IMR-90 (cell line): Measurements from ENCODE around the gene CSRNP3. TPM values are rescaled to one million over a fixed set of nuclear protein-coding genes. Genes with fewer than 3 reads are reported as not detected.

Experiments used
- ATAC-seq: fragments of 200-7000 bp; cut with Tn5 transposase; 2 replicates; pipeline ENCODE4 v1.9.1; 2020; ENCODE audit warnings: low read depth, mild to moderate bottlenecking, moderate library complexity
- BruUV-seq: library from RNA; stranded (reverse); fragments of 400-500 nt; replicated peaks from 2 replicates; lab custom pipeline; 2021; lab: Mats Ljungman, UMichigan
- CTCF ChIA-PET: fragments of 300-600 bp; formaldehyde crosslinking; extraction: SDS; loops from one replicate; lab custom pipeline; 2021; ENCODE audit warnings: antibody characterized with exemption; lab: Yijun Ruan, JAX
- POLR2A ChIA-PET: fragments of 300-600 bp; sonication (Branson Sonifier 250); formaldehyde crosslinking; loops from one replicate; lab custom pipeline; 2022; ENCODE audit warnings: antibody characterized with exemption; ENCODE audit not compliant: unreplicated experiment; lab: Charles Lee
- DNase-seq: peaks from one replicate; pipeline ENCODE4 v3.0.0; 2013
- H2AFZ ChIP-seq: replicated peaks from 2 replicates; pipeline ENCODE3; 2013; ENCODE audit warnings: low read length, mild to moderate bottlenecking; ENCODE audit not compliant: poor library complexity
- H2AK5ac ChIP-seq: 2 replicates; pipeline ENCODE4 v1.6.1; 2013; ENCODE audit warnings: low read depth, low read length, inconsistent platforms
- H2AK9ac ChIP-seq: replicated peaks from 2 replicates; pipeline ENCODE3; 2013; ENCODE audit warnings: mild to moderate bottlenecking, low read depth, low read length, moderate library complexity; ENCODE audit not compliant: poor library complexity
- H2BK120ac ChIP-seq: 2 replicates; pipeline ENCODE4 v1.6.1; 2013; ENCODE audit warnings: low read depth, low read length, inconsistent platforms
- H2BK15ac ChIP-seq: 3 replicates; pipeline ENCODE4 v1.6.1; 2013; ENCODE audit warnings: low read depth, low read length, inconsistent platforms
- H2BK20ac ChIP-seq: 2 replicates; pipeline ENCODE4 v1.6.1; 2013; ENCODE audit warnings: low read depth, mild to moderate bottlenecking, inconsistent platforms, low read length, moderate library complexity
- H2BK5ac ChIP-seq: 2 replicates; pipeline ENCODE4 v1.6.1; 2013; ENCODE audit warnings: mild to moderate bottlenecking, low read depth, low read length, inconsistent platforms; ENCODE audit not compliant: poor library complexity, severe bottlenecking
- H3K14ac ChIP-seq: replicated peaks from 2 replicates; pipeline ENCODE4 v1.6.1; 2013; ENCODE audit warnings: low read depth, low read length, inconsistent platforms
- H3K18ac ChIP-seq: 2 replicates; pipeline ENCODE4 v1.6.1; 2013; ENCODE audit warnings: low read depth, low read length, control low read depth
- H3K23ac ChIP-seq: 2 replicates; pipeline ENCODE4 v1.6.1; 2013; ENCODE audit warnings: low read depth, low read length, inconsistent platforms
- H3K27ac ChIP-seq: 2 replicates; pipeline ENCODE4 v1.5.1; 2013; ENCODE audit warnings: mild to moderate bottlenecking, control low read depth, low read length; ENCODE audit not compliant: insufficient read depth
- H3K27me3 ChIP-seq: 2 replicates; pipeline ENCODE4 v1.6.1; 2013; ENCODE audit warnings: low read length; ENCODE audit not compliant: control insufficient read depth, insufficient read depth
- H3K36me3 ChIP-seq: 2 replicates; pipeline ENCODE4 v1.6.1; 2013; ENCODE audit warnings: low read length, mixed read lengths; ENCODE audit not compliant: control insufficient read depth, insufficient read depth
- H3K4ac ChIP-seq: 2 replicates; pipeline ENCODE4 v1.6.1; 2013; ENCODE audit warnings: low read depth, low read length, inconsistent platforms
- H3K4me1 ChIP-seq: 2 replicates; pipeline ENCODE4 v1.6.1; 2013; ENCODE audit warnings: low read length, mixed read lengths; ENCODE audit not compliant: control insufficient read depth, insufficient read depth
- H3K4me2 ChIP-seq: 2 replicates; pipeline ENCODE4 v1.6.1; 2013; ENCODE audit warnings: low read depth, mild to moderate bottlenecking, control low read depth, low read length, moderate library complexity
- H3K4me3 ChIP-seq: 2 replicates; pipeline ENCODE4 v1.5.1; 2013; ENCODE audit warnings: low read depth, mild to moderate bottlenecking, control low read depth, low read length, moderate library complexity; ENCODE audit not compliant: insufficient read depth
- H3K56ac ChIP-seq: 2 replicates; pipeline ENCODE4 v1.6.1; 2013; ENCODE audit warnings: low read length, inconsistent platforms; ENCODE audit not compliant: insufficient read depth; ENCODE audit errors: extremely low read depth
- H3K79me1 ChIP-seq, 2 experiments: 2 replicates each; pipeline ENCODE4 v1.6.1; 2013; ENCODE audit warnings: low read length in 2 of 2, inconsistent platforms in 1 of 2, low read depth in 1 of 2
- H3K9ac ChIP-seq: 2 replicates; pipeline ENCODE4 v1.6.1; 2013; ENCODE audit warnings: low read depth, low read length, control low read depth
- H3K9me1 ChIP-seq: 2 replicates; pipeline ENCODE4 v1.6.1; 2013; ENCODE audit warnings: low read length, inconsistent platforms; ENCODE audit not compliant: insufficient read depth
- H3K9me3 ChIP-seq: 2 replicates; pipeline ENCODE4 v1.6.1; 2013; ENCODE audit warnings: low read length; ENCODE audit not compliant: control insufficient read depth, insufficient read depth
- H4K20me1 ChIP-seq: 2 replicates; pipeline ENCODE4 v1.6.1; 2013; ENCODE audit warnings: low read length, inconsistent platforms; ENCODE audit not compliant: insufficient read depth
- H4K5ac ChIP-seq: 2 replicates; pipeline ENCODE4 v1.6.1; 2013; ENCODE audit warnings: mild to moderate bottlenecking, low read depth, low read length, control low read depth
- H4K8ac ChIP-seq, 2 experiments: 2 replicates each; pipeline ENCODE4 v1.6.1; 2013; ENCODE audit warnings: low read depth in 2 of 2, low read length in 2 of 2, control low read depth in 1 of 2, inconsistent platforms in 1 of 2
- H4K91ac ChIP-seq: 2 replicates; pipeline ENCODE4 v1.6.1; 2013; ENCODE audit warnings: low read depth, low read length, inconsistent platforms; ENCODE audit not compliant: insufficient read depth
- BHLHE40 ChIP-seq: fragments of 150-350 bp; IDR thresholded peaks from 2 replicates; pipeline ENCODE4 v1.6.1; 2016; ENCODE audit warnings: mild to moderate bottlenecking, low read depth, low read length
- CHD1 ChIP-seq: IDR thresholded peaks from 2 replicates; pipeline ENCODE4 v1.6.1; 2012; ENCODE audit warnings: low read depth, low read length, improper control_type of control experiment
- CTCF ChIP-seq: conservative IDR thresholded peaks from 2 replicates; pipeline ENCODE4 v1.5.1; 2012; ENCODE audit warnings: mild to moderate bottlenecking, low read depth, low read length, improper control_type of control experiment
- ELK1 ChIP-seq: fragments of 150-350 bp; IDR thresholded peaks from 2 replicates; pipeline ENCODE4 v1.6.1; 2016; ENCODE audit warnings: low read depth, mild to moderate bottlenecking, low read length, moderate library complexity, borderline replicate concordance
- FOS ChIP-seq: fragments of 150-350 bp; IDR thresholded peaks from 2 replicates; pipeline ENCODE4 v1.6.1; 2016; ENCODE audit warnings: low read depth, low read length
- MAZ ChIP-seq: IDR thresholded peaks from 2 replicates; pipeline ENCODE4 v1.6.1; 2012; ENCODE audit warnings: low read depth, mild to moderate bottlenecking, low read length, improper control_type of control experiment, moderate library complexity, borderline replicate concordance
- MXI1 ChIP-seq: IDR thresholded peaks from 2 replicates; pipeline ENCODE4 v1.6.1; 2012; ENCODE audit warnings: low read depth, mild to moderate bottlenecking, low read length, moderate library complexity, borderline replicate concordance
- NFE2L2 ChIP-seq: fragments of 150-350 bp; IDR thresholded peaks from 2 replicates; pipeline ENCODE4 v1.6.1; 2016; ENCODE audit warnings: low read depth, mild to moderate bottlenecking, low read length
- POLR2A ChIP-seq: IDR thresholded peaks from 2 replicates; pipeline ENCODE4 v1.6.1; 2012; ENCODE audit warnings: mild to moderate bottlenecking, low read depth, low read length
- RAD21 ChIP-seq: IDR thresholded peaks from 2 replicates; pipeline ENCODE4 v1.6.1; 2012; ENCODE audit warnings: low read length, improper control_type of control experiment
- RFX5 ChIP-seq: IDR thresholded peaks from 2 replicates; pipeline ENCODE4 v1.8.0; 2012; ENCODE audit warnings: low read depth, mild to moderate bottlenecking, low read length, moderate library complexity
- SMC3 ChIP-seq: fragments of 150-350 bp; IDR thresholded peaks from 2 replicates; pipeline ENCODE4 v1.6.1; 2016; ENCODE audit warnings: low read depth, mild to moderate bottlenecking, antibody characterized with exemption, low read length, moderate library complexity
- USF2 ChIP-seq: fragments of 150-350 bp; IDR thresholded peaks from 2 replicates; pipeline ENCODE4 v1.6.1; 2017; ENCODE audit warnings: mild to moderate bottlenecking, antibody characterized with exemption, low read length, low read depth
- WGBS, 2 experiments: methylation state at CpG; one replicate each; pipeline versions ENCODE4 v1.1.5 to v1.1.7; 2013; ENCODE audit warnings: missing lambda C conversion rate in 2 of 2; ENCODE audit not compliant: insufficient read length in 1 of 2; ENCODE audit errors: extremely low coverage in 2 of 2; 5-methylcytosine and 5-hydroxymethylcytosine counted together
- dilution Hi-C: fragments of 300-500 bp; cut with HindIII; formaldehyde crosslinking; loops from one replicate; pipeline ENCODE4 v1.14.3; 2018; ENCODE audit warnings: low sequenced_read_pairs; ENCODE audit not compliant: unreplicated experiment
- in situ Hi-C: fragments of 300-500 bp; cut with MboI; formaldehyde crosslinking; loops from 3 replicates; pipeline ENCODE4 v1.14.3; 2019; ENCODE audit warnings: low sequenced_read_pairs, inconsistent platforms, mixed read lengths
- intact Hi-C: fragments of 100-400 bp; cut with micrococcal nuclease; formaldehyde crosslinking; loops from 2 replicates; pipeline ENCODE4 v1.10.0; 2022
- polyA plus RNA-seq, 3 experiments: library from polyadenylated mRNA; depleted of rRNA; stranded (reverse); fragments of >200 nt; gene quantifications; 2 replicates each; pipeline ENCODE4 v1.2.3, GENCODE V29; 2012; ENCODE audit warnings: low replicate concordance in 1 of 3
- total RNA-seq: library from RNA; depleted of rRNA; stranded (reverse); fragments of >200 nt; gene quantifications from 2 replicates; pipeline ENCODE4 v1.2.3, GENCODE V29; 2012

The CSRNP3 gene
- total and polyA plus RNA-seq, 2 of the 4 experiments (the other 2 are of a cell fraction): 0.21 to 0.72 TPM

GRCh38 chr2:165566008-165566407 is 96.5 kb downstream of the CSRNP3 start:
- Histone ChIP-seq H3K14ac (no peak overlapping the region), H4K20me1 (no peaks in the 10 kb centered on the region), H3K18ac (no peak overlapping the region), H3K4me1 (no peaks in the 10 kb centered on the region), H3K27me3 (no peaks in the 10 kb centered on the region), H2BK20ac (no peak overlapping the region), H3K9me1 (no peaks in the 10 kb centered on the region), H2AFZ (no peak overlapping the region), H3K56ac (no peak overlapping the region), H4K8ac (no peak overlapping the region), H2BK120ac (no peak overlapping the region), H3K4me2 (no peak overlapping the region), H4K5ac (no peak overlapping the region), H2AK5ac (no peak overlapping the region), H2BK5ac (no peak overlapping the region), H3K27ac (no peak overlapping the region), H2AK9ac (no peak overlapping the region), H4K91ac (no peak overlapping the region), H3K23ac (no peak overlapping the region), H2BK15ac (no peak overlapping the region), H3K9ac (no peak overlapping the region), H3K4me3 (no peak overlapping the region), H3K9me3 (no peaks in the 10 kb centered on the region), H3K36me3 (no peaks in the 10 kb centered on the region), H3K79me1 (no peaks in the 10 kb centered on the region), H3K4ac (no peak overlapping the region)
- no CpG with 5 or more reads among the region's 4 CpGs for WGBS, 2 experiments
- in situ Hi-C loops: no loop called here
- CTCF ChIA-PET: no interaction called here
- POLR2A ChIA-PET: no interaction called here
- no TSS peak for BruUV-seq
- dilution Hi-C loops: no loop called here
- no peak for TF ChIP-seq ELK1
- no peak for TF ChIP-seq RAD21
- TF ChIP-seq NFE2L2: no peak
- no peak for TF ChIP-seq RFX5
- no peak for TF ChIP-seq MXI1
- no peak for TF ChIP-seq SMC3
- TF ChIP-seq POLR2A: no peak
- TF ChIP-seq CTCF: no peak
- no peak for TF ChIP-seq USF2
- no peak for TF ChIP-seq FOS
- TF ChIP-seq MAZ: no peak
- TF ChIP-seq CHD1: no peak
- no peak for TF ChIP-seq BHLHE40
- ATAC-seq (no peak), DNase-seq (no peak)
- intact Hi-C loops: loop anchor here (10.0 kb wide), 1 partner anchor 309 kb away; no protein-coding TSS in a partner anchor
